ENCODE results near the gene TTC39A. TPM values are rescaled to one million over a fixed set of nuclear protein-coding genes. Genes with fewer than 3 reads are reported as not detected.

Gene TTC39A
- total and polyA plus RNA-seq, 12 donors, result 4.3 to 38.7 (median 20.4) TPM

DNA sequence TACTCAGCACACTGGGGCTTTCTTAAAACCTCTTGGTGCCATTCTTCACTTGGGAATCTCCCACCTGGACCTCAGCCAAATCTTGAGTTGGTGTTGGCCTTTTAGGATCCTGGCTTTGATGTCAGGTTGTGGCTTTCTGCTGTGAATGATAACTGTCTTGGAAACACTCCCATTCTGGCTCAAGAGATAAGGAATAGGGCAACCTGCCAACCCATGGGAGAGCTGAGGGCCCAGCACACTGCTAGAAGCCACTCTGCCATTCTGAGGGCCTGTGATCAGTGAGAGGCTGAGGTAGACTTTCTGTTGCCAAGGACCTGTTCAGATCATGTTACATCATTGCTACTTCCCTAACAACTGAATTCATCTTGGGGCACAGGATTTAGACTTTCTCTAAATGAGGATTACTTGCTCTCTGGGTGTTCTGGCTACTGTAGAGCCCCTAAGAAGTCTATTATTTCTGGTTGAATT is 45.8 kb downstream of the TTC39A start:
- TF ChIP-seq, protein P1, sequence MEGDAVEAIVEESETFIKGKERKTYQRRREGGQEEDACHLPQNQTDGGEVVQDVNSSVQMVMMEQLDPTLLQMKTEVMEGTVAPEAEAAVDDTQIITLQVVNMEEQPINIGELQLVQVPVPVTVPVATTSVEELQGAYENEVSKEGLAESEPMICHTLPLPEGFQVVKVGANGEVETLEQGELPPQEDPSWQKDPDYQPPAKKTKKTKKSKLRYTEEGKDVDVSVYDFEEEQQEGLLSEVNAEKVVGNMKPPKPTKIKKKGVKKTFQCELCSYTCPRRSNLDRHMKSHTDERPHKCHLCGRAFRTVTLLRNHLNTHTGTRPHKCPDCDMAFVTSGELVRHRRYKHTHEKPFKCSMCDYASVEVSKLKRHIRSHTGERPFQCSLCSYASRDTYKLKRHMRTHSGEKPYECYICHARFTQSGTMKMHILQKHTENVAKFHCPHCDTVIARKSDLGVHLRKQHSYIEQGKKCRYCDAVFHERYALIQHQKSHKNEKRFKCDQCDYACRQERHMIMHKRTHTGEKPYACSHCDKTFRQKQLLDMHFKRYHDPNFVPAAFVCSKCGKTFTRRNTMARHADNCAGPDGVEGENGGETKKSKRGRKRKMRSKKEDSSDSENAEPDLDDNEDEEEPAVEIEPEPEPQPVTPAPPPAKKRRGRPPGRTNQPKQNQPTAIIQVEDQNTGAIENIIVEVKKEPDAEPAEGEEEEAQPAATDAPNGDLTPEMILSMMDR (IDR thresholded peaks at IDR 0.05), result no peak
- no peak overlapping the region for H3K4me3 ChIP-seq
- DNase-seq (peak in 1 of 2 donors; percentile 45), ATAC-seq (peak; percentile 25 to 85 (median 70))
- H3K27ac ChIP-seq, result no peak overlapping the region
- intact Hi-C loops (cut with DNase I), result loop anchor here in 1 of 10 donors (1.0 kb wide), 1 partner anchor 48 kb away; the partner anchor contains the start of gene RNF11
- no peaks in the 10 kb centered on the region for H3K27me3 ChIP-seq
- no peaks in the 10 kb centered on the region for H3K9me3 ChIP-seq
- peaks cover 0 to 34% (median 14%) of the 10 kb centered on the region in 9 donors for H3K4me1 ChIP-seq
- H3K36me3 ChIP-seq, result peaks cover 0 to 23% (median 0%) of the 10 kb centered on the region in 9 donors

DNA sequence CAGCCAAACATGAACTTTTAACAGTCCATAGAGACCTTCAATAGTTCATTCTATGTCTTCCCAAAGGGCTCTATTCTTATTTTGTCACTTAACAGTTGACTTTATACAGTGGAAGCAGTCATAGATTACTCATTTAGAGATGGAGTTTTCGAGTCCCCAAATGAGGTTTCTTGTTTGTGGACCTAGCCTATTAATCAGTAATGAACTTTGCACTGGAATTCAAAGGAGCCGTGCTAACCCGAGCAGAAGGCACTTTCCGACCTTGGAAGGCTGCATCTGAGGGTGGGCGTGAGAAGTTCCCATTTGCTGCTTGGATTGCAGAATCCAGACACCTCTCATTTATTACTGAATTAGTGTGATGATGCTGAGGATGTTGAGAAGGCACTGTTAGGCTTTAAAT is 46.4 kb downstream of the TTC39A start:
- DNase-seq (no peak), ATAC-seq (no peak)
- H3K4me1 ChIP-seq, result peaks cover 0 to 34% (median 14%) of the 10 kb centered on the region in 9 donors
- H3K9me3 ChIP-seq, result no peaks in the 10 kb centered on the region
- 73 to 82% methylated on average over 5 of the region's 5 CpGs for WGBS, 2 donors
- TF ChIP-seq, protein P1 (IDR thresholded peaks at IDR 0.05), result no peak
- peaks cover 0 to 28% (median 0%) of the 10 kb centered on the region in 9 donors for H3K36me3 ChIP-seq
- no peak overlapping the region for H3K4me3 ChIP-seq
- H3K27ac ChIP-seq, result no peak overlapping the region
- H3K27me3 ChIP-seq, result no peaks in the 10 kb centered on the region
- intact Hi-C loops (cut with DNase I), result loop anchor here in 1 of 10 donors (1.0 kb wide), 1 partner anchor 48 kb away; the partner anchor contains the start of gene RNF11

DNA sequence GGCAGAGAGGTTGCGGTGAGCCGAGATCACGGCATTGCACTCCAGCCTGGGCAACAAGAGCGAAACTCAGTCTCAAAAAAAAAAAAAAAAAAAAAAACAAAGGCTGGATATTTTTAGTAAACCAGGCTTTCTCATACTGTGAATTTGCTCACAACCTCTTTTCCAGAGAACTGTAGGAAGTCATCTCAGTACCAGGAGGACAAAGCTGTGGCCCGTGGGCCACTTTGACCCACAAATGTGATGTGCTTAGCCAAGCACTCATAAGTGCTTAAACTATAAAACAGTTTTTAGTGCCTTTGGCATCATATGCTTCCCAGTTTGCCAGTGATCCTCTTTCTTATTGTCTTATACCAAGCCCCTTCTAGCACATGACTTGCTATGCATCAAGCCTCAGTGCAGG is 47.8 kb downstream of the TTC39A start:
- intact Hi-C loops (cut with DNase I), result no loop called here
- 80 to 86% methylated on average over 5 of the region's 5 CpGs for WGBS, 2 donors
- peaks cover 0 to 21% (median 0%) of the 10 kb centered on the region in 9 donors for H3K36me3 ChIP-seq
- no peak overlapping the region for H3K4me3 ChIP-seq
- TF ChIP-seq, protein P1 (IDR thresholded peaks at IDR 0.05), result no peak
- no peaks in the 10 kb centered on the region for H3K9me3 ChIP-seq
- DNase-seq, result no peak
- H3K27me3 ChIP-seq, result no peaks in the 10 kb centered on the region
- H3K4me1 ChIP-seq, result peaks cover 0 to 34% (median 14%) of the 10 kb centered on the region in 9 donors
- no peak overlapping the region for H3K27ac ChIP-seq
- no peak for ATAC-seq

DNA sequence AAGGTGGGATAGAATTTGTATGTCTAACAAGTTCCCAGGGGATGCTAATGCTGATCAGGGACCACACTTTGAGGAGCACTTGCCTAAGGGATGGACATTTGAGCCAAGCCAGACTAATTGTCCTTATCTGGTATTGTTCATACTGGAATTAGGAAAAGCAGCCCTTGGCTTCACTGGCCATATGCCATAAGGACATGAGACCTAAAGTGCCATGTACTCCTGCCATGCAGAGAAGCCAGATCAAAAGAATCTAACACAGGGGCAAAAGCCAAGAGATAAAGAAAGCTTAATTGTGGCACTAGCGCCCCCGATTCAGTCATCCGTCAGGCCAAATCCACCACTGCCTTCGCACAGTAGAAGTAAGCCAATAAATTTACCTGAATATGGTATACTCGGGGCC is 48.6 kb downstream of the TTC39A start:
- no peak for ATAC-seq
- no peak for DNase-seq
- Histone ChIP-seq H3K27me3 (no peaks in the 10 kb centered on the region), H3K4me1 (peaks cover 0 to 34% (median 14%) of the 10 kb centered on the region in 9 donors), H3K36me3 (peaks cover 0 to 23% (median 0%) of the 10 kb centered on the region in 9 donors), H3K9me3 (no peaks in the 10 kb centered on the region), H3K27ac (no peak overlapping the region), H3K4me3 (no peak overlapping the region)
- intact Hi-C loops (cut with DNase I), result no loop called here
- TF ChIP-seq, protein P1 (IDR thresholded peaks at IDR 0.05), result no peak
- WGBS, 2 donors, result 48 to 73% methylated on average over 5 of the region's 5 CpGs
